HFFc6 (cell line): ENCODE results near the gene PES1. TPM values are rescaled to one million over a fixed set of nuclear protein-coding genes. Genes with fewer than 3 reads are reported as not detected.
A peak's percentile ranks its signal among the peaks of the same experiment; 100 is the strongest.

Source experiments
- DNase-seq: peaks from one replicate; pipeline ENCODE4 v3.0.0-alpha.2; 2018
- H3K27ac Mint-ChIP-seq: 2 replicates; pipeline ENCODE4 v1.8.0; 2020; ENCODE audit warnings: mild to moderate bottlenecking, mixed read lengths
- H3K27me3 Mint-ChIP-seq: 2 replicates; pipeline ENCODE4 v1.8.0; 2021; ENCODE audit warnings: mild to moderate bottlenecking, moderate library complexity, mixed read lengths; ENCODE audit not compliant: insufficient read depth
- H3K36me3 Mint-ChIP-seq: 2 replicates; pipeline ENCODE4 v1.8.0; 2021; ENCODE audit warnings: low read depth, mixed read lengths
- H3K4me1 Mint-ChIP-seq: 2 replicates; pipeline ENCODE4 v1.8.0; 2020; ENCODE audit warnings: low read depth, mixed read lengths
- H3K4me3 Mint-ChIP-seq: 2 replicates; pipeline ENCODE4 v1.8.0; 2020; ENCODE audit warnings: mild to moderate bottlenecking, moderate library complexity, mixed read lengths
- H3K9me3 Mint-ChIP-seq: 2 replicates; pipeline ENCODE4 v1.8.0; 2020; ENCODE audit warnings: mild to moderate bottlenecking, mixed read lengths
- total RNA-seq, 6 experiments: library from RNA; stranded (reverse); fragmentation: NEBNext Ultra II Directional; extraction: Animal tissue kit (Norgen Biotek cat#: 25700); gene quantifications; 2 replicates in 1 of 6; 3 replicates in 5 of 6; pipeline ENCODE4 v1.2.3, GENCODE V29; 2021
- TF ChIP-seq, protein P1 (sequence below): fragments of 200-600 bp; sonication (generic); IDR thresholded peaks from 2 replicates; pipeline ENCODE4 v1.5.0; 2021; ENCODE audit warnings: antibody characterized with exemption, mild to moderate bottlenecking

Gene PES1
- total RNA-seq, 6 experiments from 2014 or later = 81.8 to 110 (median 86.9) TPM

DNA sequence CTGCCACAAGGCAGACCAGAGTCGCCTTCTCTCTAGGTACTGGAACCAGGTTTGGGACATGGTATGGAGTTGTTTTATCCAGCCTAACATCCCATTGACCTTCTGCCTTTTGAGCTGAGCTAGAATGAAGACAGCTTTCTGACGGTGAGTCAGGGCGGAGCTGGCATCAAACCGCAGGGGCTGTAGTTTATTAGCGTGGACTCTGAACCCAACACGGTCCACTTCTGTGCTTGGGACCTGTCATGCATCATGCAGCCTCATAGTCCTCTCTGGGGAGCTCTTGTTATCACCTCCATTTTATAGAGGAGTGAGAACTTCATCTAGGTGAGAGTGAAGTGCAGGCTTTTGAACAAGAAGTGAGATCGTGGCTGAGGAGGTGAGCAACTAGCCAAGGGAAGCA, 25.6 kb downstream of the PES1 start:
- no peak overlapping the region for H3K27ac Mint-ChIP-seq
- no peak overlapping the region for H3K4me3 Mint-ChIP-seq
- peaks cover 24% of the 10 kb centered on the region for H3K27me3 Mint-ChIP-seq
- H3K9me3 Mint-ChIP-seq = no peaks in the 10 kb centered on the region
- H3K4me1 Mint-ChIP-seq = peaks cover 8% of the 10 kb centered on the region; the same call in 1 of the 2 replicates
- no peaks in the 10 kb centered on the region for H3K36me3 Mint-ChIP-seq
- DNase-seq = no peak
- TF ChIP-seq, protein P1, sequence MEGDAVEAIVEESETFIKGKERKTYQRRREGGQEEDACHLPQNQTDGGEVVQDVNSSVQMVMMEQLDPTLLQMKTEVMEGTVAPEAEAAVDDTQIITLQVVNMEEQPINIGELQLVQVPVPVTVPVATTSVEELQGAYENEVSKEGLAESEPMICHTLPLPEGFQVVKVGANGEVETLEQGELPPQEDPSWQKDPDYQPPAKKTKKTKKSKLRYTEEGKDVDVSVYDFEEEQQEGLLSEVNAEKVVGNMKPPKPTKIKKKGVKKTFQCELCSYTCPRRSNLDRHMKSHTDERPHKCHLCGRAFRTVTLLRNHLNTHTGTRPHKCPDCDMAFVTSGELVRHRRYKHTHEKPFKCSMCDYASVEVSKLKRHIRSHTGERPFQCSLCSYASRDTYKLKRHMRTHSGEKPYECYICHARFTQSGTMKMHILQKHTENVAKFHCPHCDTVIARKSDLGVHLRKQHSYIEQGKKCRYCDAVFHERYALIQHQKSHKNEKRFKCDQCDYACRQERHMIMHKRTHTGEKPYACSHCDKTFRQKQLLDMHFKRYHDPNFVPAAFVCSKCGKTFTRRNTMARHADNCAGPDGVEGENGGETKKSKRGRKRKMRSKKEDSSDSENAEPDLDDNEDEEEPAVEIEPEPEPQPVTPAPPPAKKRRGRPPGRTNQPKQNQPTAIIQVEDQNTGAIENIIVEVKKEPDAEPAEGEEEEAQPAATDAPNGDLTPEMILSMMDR = no peak

DNA sequence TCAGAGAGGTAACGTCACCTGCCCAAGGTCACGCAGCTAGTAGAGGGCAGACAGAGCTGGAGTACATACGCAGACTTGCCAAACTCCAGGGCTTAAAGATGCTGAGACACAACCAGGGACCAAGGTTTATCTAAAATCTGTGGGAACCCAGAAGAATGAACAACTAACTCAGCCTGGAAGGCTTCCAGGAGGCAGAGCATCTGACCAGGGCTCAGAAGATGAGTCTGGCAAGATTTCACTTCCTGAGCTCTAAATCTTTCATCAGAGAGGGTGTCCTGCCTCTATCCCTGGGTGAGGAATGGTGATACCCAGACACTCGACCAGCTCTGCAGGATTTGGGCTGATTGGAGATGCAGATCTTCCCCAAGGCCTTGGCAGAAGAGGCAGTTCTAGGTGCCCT, 26.4 kb downstream of the PES1 start:
- Mint-ChIP-seq H3K36me3 (no peaks in the 10 kb centered on the region), H3K4me3 (no peak overlapping the region), H3K27me3 (peaks cover 22% of the 10 kb centered on the region), H3K4me1 (peaks cover 8% of the 10 kb centered on the region; the same call in 1 of the 2 replicates), H3K9me3 (no peaks in the 10 kb centered on the region), H3K27ac (no peak overlapping the region)
- peak; percentile 56 for DNase-seq
- TF ChIP-seq, protein P1 = no peak

DNA sequence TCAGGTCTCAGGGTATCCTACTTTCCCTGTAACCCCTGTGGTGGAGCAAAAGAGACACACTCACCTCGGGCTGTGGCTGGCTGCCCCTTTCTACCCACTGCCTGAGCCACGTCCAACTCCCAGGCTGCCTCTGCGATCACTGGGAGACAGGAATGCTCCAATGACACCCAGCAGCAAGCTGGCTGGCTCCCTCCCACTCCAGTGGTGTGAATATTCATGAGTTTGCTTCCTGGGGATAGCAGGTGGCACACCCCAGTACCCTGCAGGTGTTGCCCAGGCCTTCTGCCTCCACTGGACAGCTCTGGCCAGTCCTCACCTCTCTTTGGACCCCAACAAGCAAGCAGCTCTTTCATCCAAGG, 27.0 kb downstream of the PES1 start:
- no peaks in the 10 kb centered on the region for H3K9me3 Mint-ChIP-seq
- TF ChIP-seq, protein P1 = no peak
- H3K27me3 Mint-ChIP-seq = peaks cover 19% of the 10 kb centered on the region

DNA sequence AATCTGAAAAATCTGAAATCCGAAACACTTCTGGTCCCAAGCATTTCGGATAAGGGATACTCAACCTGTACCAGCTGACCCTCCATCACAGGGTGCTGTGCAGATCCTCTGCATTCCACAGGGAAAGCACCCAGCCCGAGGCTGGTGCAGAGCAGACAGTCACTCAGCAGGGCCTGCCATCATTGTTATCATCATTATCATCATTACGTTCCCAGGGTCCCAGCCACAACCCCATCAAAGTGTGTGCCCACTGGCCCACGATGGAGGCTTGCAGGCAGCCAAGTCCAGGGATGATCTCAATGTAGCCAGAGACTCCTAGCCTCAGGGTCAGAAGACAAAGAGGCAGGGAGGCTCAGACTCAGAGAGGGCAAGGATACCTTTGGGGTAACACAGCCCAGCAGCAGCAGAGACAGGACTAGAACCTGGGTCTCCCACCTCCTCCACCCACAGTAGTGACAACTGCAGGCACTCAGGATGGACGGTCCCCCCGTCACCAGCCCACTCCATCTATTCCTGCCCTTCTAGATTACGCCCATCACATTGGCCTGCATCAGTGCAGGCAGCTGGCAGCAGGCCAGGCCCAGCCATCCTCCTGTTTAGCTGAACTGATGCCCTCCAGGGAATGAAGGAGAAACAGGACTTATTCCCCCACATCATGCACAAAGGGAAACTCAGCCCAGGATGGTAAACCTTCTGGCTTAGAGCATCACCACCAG, 27.5 kb downstream of the PES1 start:
- TF ChIP-seq, protein P1 = no peak
- no peaks in the 10 kb centered on the region for H3K36me3 Mint-ChIP-seq

More for the DNA sequence above, 27.0 kb downstream of the PES1 start:
- H3K4me3 Mint-ChIP-seq = no peak overlapping the region
- no peaks in the 10 kb centered on the region for H3K36me3 Mint-ChIP-seq
- H3K4me1 Mint-ChIP-seq = peaks cover 8% of the 10 kb centered on the region; the same call in 1 of the 2 replicates
- no peak overlapping the region for H3K27ac Mint-ChIP-seq
- no peak for DNase-seq

DNA sequence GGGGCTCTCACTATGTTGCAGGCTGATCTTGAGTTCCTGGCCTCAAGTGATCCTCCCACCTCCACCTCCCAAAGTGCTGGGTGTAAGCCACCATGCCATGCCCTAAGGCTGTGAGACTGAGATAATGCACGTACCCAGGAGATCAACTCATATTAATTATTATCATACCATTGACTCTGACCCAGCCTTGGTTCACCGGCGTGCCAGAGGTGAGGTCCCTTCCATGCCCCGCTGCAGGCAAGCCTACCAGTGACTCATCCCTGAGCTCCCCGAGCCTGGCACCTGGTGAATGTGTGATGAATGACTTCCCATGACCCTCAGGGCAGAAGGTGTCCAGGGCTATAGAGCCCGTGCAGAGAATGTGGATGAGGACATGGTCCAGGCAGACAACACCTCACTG, 29.3 kb downstream of the PES1 start:
- no peak for DNase-seq
- peaks cover 8% of the 10 kb centered on the region; the same call in 1 of the 2 replicates for H3K4me1 Mint-ChIP-seq
- H3K4me3 Mint-ChIP-seq = no peak overlapping the region
- H3K36me3 Mint-ChIP-seq = no peaks in the 10 kb centered on the region
- no peak overlapping the region for H3K27ac Mint-ChIP-seq
- H3K27me3 Mint-ChIP-seq = peaks cover 9% of the 10 kb centered on the region
- no peaks in the 10 kb centered on the region for H3K9me3 Mint-ChIP-seq
- TF ChIP-seq, protein P1 = no peak

More for the DNA sequence above, 27.5 kb downstream of the PES1 start:
- Mint-ChIP-seq H3K4me3 (no peak overlapping the region), H3K4me1 (peaks cover 8% of the 10 kb centered on the region; the same call in 1 of the 2 replicates), H3K27ac (no peak overlapping the region), H3K27me3 (peaks cover 16% of the 10 kb centered on the region), H3K9me3 (no peaks in the 10 kb centered on the region)
- DNase-seq = no peak
